Neural progenitor cell (in vitro differentiated cells): Measurements from ENCODE around the gene LRIG2. TPM values are rescaled to one million over a fixed set of nuclear protein-coding genes. Genes with fewer than 3 reads are reported as not detected.

Source experiments
- DNase-seq: peaks from one replicate; pipeline ENCODE4 v3.0.0-alpha.2; 2016; ENCODE audit warnings: low spot score
- H2AFZ ChIP-seq: fragments of 200-600 bp; sonication (generic); replicated peaks from 2 replicates; pipeline ENCODE4 v1.6.1; 2016; ENCODE audit warnings: antibody characterized with exemption
- H3F3A ChIP-seq: fragments of 200-600 bp; sonication (generic); 2 replicates; pipeline ENCODE4 v1.6.1; 2016; ENCODE audit warnings: antibody characterized with exemption, low read depth
- H3K27ac ChIP-seq: fragments of 200-600 bp; sonication (generic); 2 replicates; pipeline ENCODE4 v1.5.1; 2016; ENCODE audit warnings: mild to moderate bottlenecking
- H3K27me3 ChIP-seq: fragments of 200-600 bp; sonication (generic); 2 replicates; pipeline ENCODE4 v1.6.1; 2016; ENCODE audit warnings: mild to moderate bottlenecking, moderate library complexity
- H3K36me3 ChIP-seq: fragments of 200-600 bp; sonication (generic); 2 replicates; pipeline ENCODE4 v1.5.1; 2016
- H3K4me1 ChIP-seq: fragments of 200-600 bp; sonication (generic); 2 replicates; pipeline ENCODE4 v1.6.1; 2016; ENCODE audit warnings: mixed run types
- H3K4me2 ChIP-seq: fragments of 200-600 bp; sonication (generic); 2 replicates; pipeline ENCODE4 v1.6.1; 2016
- H3K4me3 ChIP-seq: fragments of 200-600 bp; sonication (generic); 2 replicates; pipeline ENCODE4 v1.5.1; 2016
- H3K79me2 ChIP-seq: fragments of 200-600 bp; sonication (generic); 2 replicates; pipeline ENCODE4 v1.6.1; 2016; ENCODE audit warnings: low read depth
- H3K9ac ChIP-seq: fragments of 200-600 bp; sonication (generic); 2 replicates; pipeline ENCODE4 v1.6.1; 2016
- H3K9me3 ChIP-seq: fragments of 200-600 bp; sonication (generic); 2 replicates; pipeline ENCODE4 v1.5.1; 2016; ENCODE audit warnings: low read depth
- H4K20me1 ChIP-seq: fragments of 200-600 bp; sonication (generic); 2 replicates; pipeline ENCODE4 v1.6.1; 2016; ENCODE audit warnings: low read depth
- H3K27ac Mint-ChIP-seq: 3 replicates; pipeline ENCODE4 v1.8.0; 2021; ENCODE audit warnings: mixed read lengths
- H3K27me3 Mint-ChIP-seq: 2 replicates; pipeline ENCODE4 v1.8.0; 2022; ENCODE audit warnings: low read depth, mild to moderate bottlenecking, inconsistent platforms, moderate library complexity, mixed read lengths; ENCODE audit not compliant: insufficient read depth
- H3K36me3 Mint-ChIP-seq: 3 replicates; pipeline ENCODE4 v1.8.0; 2021; ENCODE audit warnings: mixed read lengths
- H3K4me1 Mint-ChIP-seq: 3 replicates; pipeline ENCODE4 v1.8.0; 2021; ENCODE audit warnings: mixed read lengths
- H3K4me3 Mint-ChIP-seq: 3 replicates; pipeline ENCODE4 v1.8.0; 2021; ENCODE audit warnings: mild to moderate bottlenecking, moderate library complexity, mixed read lengths
- H3K9me3 Mint-ChIP-seq: 3 replicates; pipeline ENCODE4 v1.8.0; 2020; ENCODE audit warnings: mixed read lengths
- EZH2 ChIP-seq: fragments of 200-600 bp; sonication (generic); IDR thresholded peaks from 2 replicates; pipeline ENCODE4 v1.6.1; 2017; ENCODE audit warnings: antibody characterized with exemption, mild to moderate bottlenecking, moderate library complexity
- EZH2phosphoT487 ChIP-seq: fragments of 200-600 bp; sonication (generic); IDR thresholded peaks from 2 replicates; pipeline ENCODE4 v1.6.1; 2017; ENCODE audit warnings: antibody characterized with exemption
- total RNA-seq: library from RNA; depleted of rRNA; stranded (reverse); fragments of >200 nt; gene quantifications from 2 replicates; pipeline ENCODE4 v1.2.3, GENCODE V29; 2015; ENCODE audit warnings: low replicate concordance
- TF ChIP-seq, protein P1 (sequence below): fragments of 200-600 bp; sonication (generic); IDR thresholded peaks from 2 replicates; pipeline ENCODE4 v1.5.1; 2017; ENCODE audit warnings: antibody characterized with exemption, mild to moderate bottlenecking

Gene LRIG2
- total RNA-seq, 1 donor from 2014 or later, result 24.4 TPM

DNA sequence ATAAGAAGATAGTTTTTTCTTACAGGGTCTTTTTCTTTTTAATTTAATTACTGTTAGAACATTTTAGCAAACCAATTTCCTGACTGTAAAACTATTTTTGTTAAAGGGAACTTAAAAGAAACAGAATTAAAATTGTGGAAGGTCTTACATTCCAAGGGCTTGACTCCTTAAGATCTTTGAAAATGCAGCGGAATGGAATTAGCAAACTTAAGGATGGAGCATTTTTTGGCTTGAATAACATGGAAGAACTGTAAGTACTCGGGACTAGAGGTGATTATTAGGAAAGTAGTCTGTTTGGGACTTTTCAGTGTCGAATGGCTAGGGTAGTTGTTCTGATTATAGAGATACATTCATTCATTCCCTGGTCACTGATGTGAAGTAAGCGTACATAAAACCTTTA, 21.5 kb downstream of the LRIG2 start:
- Histone ChIP-seq H4K20me1 (peaks cover 13% of the 10 kb centered on the region), H3K36me3 (peaks cover 22% of the 10 kb centered on the region), H3K4me1 (no peaks in the 10 kb centered on the region), H3K79me2 (peaks cover 26% of the 10 kb centered on the region), H3K27ac (no peak overlapping the region), H3K9me3 (no peaks in the 10 kb centered on the region), H3K4me2 (no peak overlapping the region), H3F3A (peaks cover 15% of the 10 kb centered on the region), H3K9ac (no peak overlapping the region), H3K4me3 (no peak overlapping the region), H3K27me3 (no peaks in the 10 kb centered on the region), H2AFZ (no peak overlapping the region)
- H3K36me3 Mint-ChIP-seq, result peaks cover 15% of the 10 kb centered on the region
- no peaks in the 10 kb centered on the region for H3K27me3 Mint-ChIP-seq
- no peaks in the 10 kb centered on the region for H3K9me3 Mint-ChIP-seq
- peaks cover 5% of the 10 kb centered on the region for H3K4me1 Mint-ChIP-seq
- H3K4me3 Mint-ChIP-seq, result no peak overlapping the region
- TF ChIP-seq EZH2phosphoT487, result no peak
- DNase-seq, result no peak
- H3K27ac Mint-ChIP-seq, result no peak overlapping the region

- Histone ChIP-seq H3K9ac (no peak overlapping the region), H3K27me3 (no peaks in the 10 kb centered on the region), H3F3A (peaks cover 18% of the 10 kb centered on the region), H3K36me3 (peaks cover 34% of the 10 kb centered on the region), H3K79me2 (peaks cover 14% of the 10 kb centered on the region), H4K20me1 (peaks cover 6% of the 10 kb centered on the region), H2AFZ (no peak overlapping the region), H3K9me3 (no peaks in the 10 kb centered on the region), H3K4me2 (no peak overlapping the region), H3K4me3 (no peak overlapping the region), H3K27ac (peak overlapping the region; percentile 21), H3K4me1 (no peaks in the 10 kb centered on the region)
- peaks cover 18% of the 10 kb centered on the region for H3K36me3 Mint-ChIP-seq
- DNase-seq, result no peak
- no peak overlapping the region for H3K27ac Mint-ChIP-seq
- H3K9me3 Mint-ChIP-seq, result no peaks in the 10 kb centered on the region
- no peak overlapping the region for H3K4me3 Mint-ChIP-seq
- no peaks in the 10 kb centered on the region for H3K27me3 Mint-ChIP-seq
- peaks cover 5% of the 10 kb centered on the region for H3K4me1 Mint-ChIP-seq
- TF ChIP-seq EZH2 (no peak), EZH2phosphoT487 (no peak)
- TF ChIP-seq, protein P1, sequence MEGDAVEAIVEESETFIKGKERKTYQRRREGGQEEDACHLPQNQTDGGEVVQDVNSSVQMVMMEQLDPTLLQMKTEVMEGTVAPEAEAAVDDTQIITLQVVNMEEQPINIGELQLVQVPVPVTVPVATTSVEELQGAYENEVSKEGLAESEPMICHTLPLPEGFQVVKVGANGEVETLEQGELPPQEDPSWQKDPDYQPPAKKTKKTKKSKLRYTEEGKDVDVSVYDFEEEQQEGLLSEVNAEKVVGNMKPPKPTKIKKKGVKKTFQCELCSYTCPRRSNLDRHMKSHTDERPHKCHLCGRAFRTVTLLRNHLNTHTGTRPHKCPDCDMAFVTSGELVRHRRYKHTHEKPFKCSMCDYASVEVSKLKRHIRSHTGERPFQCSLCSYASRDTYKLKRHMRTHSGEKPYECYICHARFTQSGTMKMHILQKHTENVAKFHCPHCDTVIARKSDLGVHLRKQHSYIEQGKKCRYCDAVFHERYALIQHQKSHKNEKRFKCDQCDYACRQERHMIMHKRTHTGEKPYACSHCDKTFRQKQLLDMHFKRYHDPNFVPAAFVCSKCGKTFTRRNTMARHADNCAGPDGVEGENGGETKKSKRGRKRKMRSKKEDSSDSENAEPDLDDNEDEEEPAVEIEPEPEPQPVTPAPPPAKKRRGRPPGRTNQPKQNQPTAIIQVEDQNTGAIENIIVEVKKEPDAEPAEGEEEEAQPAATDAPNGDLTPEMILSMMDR, result no peak
Measured at GRCh38 chr1:113095790-113096455, 22.9 kb downstream of the LRIG2 start.

GRCh38 chr1:113096493-113096892, 23.5 kb downstream of the LRIG2 start:
- H3K27ac ChIP-seq, result no peak overlapping the region
- H3K27ac Mint-ChIP-seq, result no peak overlapping the region
- H3K9me3 ChIP-seq, result no peaks in the 10 kb centered on the region
- no peaks in the 10 kb centered on the region for H3K9me3 Mint-ChIP-seq
- H3K36me3 Mint-ChIP-seq, result peaks cover 22% of the 10 kb centered on the region
- no peaks in the 10 kb centered on the region for H3K27me3 ChIP-seq
- peaks cover 8% of the 10 kb centered on the region for H3K79me2 ChIP-seq
- no peaks in the 10 kb centered on the region for H3K4me1 ChIP-seq
- TF ChIP-seq EZH2 (no peak), EZH2phosphoT487 (no peak)
- TF ChIP-seq, protein P1, result no peak
- no peaks in the 10 kb centered on the region for H3K27me3 Mint-ChIP-seq
- H4K20me1 ChIP-seq, result peaks cover under 1% of the 10 kb centered on the region
- H3K4me3 Mint-ChIP-seq, result no peak overlapping the region
- H3K4me1 Mint-ChIP-seq, result peaks cover 5% of the 10 kb centered on the region
- DNase-seq, result no peak
- no peak overlapping the region for H3K4me2 ChIP-seq
- no peak overlapping the region for H3K9ac ChIP-seq
- no peak overlapping the region for H2AFZ ChIP-seq
- H3F3A ChIP-seq, result peaks cover 17% of the 10 kb centered on the region
- H3K4me3 ChIP-seq, result no peak overlapping the region
- peaks cover 36% of the 10 kb centered on the region for H3K36me3 ChIP-seq

DNA sequence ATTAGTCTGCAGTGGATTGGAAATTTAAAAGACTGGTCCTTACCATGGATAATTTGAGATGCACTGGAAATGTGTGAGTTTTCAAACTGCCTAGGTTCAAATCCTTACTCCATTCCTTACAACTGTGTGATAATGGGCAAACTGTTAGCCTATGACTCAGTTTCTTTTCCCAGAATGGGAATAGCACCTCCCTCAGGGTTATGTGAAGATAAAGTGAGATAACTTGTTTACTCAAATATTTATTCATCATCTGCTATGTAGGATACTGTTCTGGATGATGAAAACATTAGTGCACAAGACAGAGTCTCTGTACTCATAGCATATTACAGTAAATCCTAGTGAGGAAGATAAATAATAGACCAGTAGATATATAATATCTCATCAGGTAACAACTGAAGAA, 28.6 kb downstream of the LRIG2 start:
- Histone ChIP-seq H4K20me1 (no peaks in the 10 kb centered on the region), H3K79me2 (no peaks in the 10 kb centered on the region), H3K36me3 (peaks cover 31% of the 10 kb centered on the region), H3K4me1 (no peaks in the 10 kb centered on the region), H3K4me3 (no peak overlapping the region), H2AFZ (no peak overlapping the region), H3K4me2 (no peak overlapping the region), H3K9ac (no peak overlapping the region), H3K27me3 (no peaks in the 10 kb centered on the region), H3F3A (peaks cover 3% of the 10 kb centered on the region), H3K9me3 (no peaks in the 10 kb centered on the region), H3K27ac (no peak overlapping the region)
- TF ChIP-seq, protein P1, result no peak
- no peak for TF ChIP-seq EZH2phosphoT487
- no peak for TF ChIP-seq EZH2
- H3K9me3 Mint-ChIP-seq, result no peaks in the 10 kb centered on the region
- H3K4me3 Mint-ChIP-seq, result no peak overlapping the region
- no peak overlapping the region for H3K27ac Mint-ChIP-seq
- peaks cover under 1% of the 10 kb centered on the region for H3K4me1 Mint-ChIP-seq
- no peak for DNase-seq
- peaks cover 28% of the 10 kb centered on the region for H3K36me3 Mint-ChIP-seq
- no peaks in the 10 kb centered on the region for H3K27me3 Mint-ChIP-seq
